HCT116 (cell line): ENCODE data around the gene NAALADL2. TPM values are rescaled to one million over a fixed set of nuclear protein-coding genes. Genes with fewer than 3 reads are reported as not detected.

ENCODE experiments used
- ATAC-seq: fragments of 200-7000 bp; cut with Tn5 transposase; 2 replicates; pipeline ENCODE4 v1.9.1; 2020; ENCODE audit warnings: mild to moderate bottlenecking, moderate library complexity
- BruUV-seq: library from RNA; stranded (reverse); fragments of 400-500 nt; replicated peaks from 2 replicates; lab custom pipeline; 2021; lab: Mats Ljungman, UMichigan
- CTCF ChIA-PET: fragments of 300-600 bp; sonication (Branson Sonifier 250); formaldehyde crosslinking; loops from one replicate; lab custom pipeline; 2021; ENCODE audit warnings: antibody characterized with exemption; lab: Charles Lee
- POLR2A ChIA-PET: fragments of 300-600, 350-600 bp; sonication (Branson Sonifier 250); formaldehyde crosslinking; loops from one replicate; lab custom pipeline; 2021; ENCODE audit warnings: antibody characterized with exemption; lab: Charles Lee
- RAD21 ChIA-PET, 2 experiments: fragments of 300-600 bp; sonication (Branson Sonifier 250); formaldehyde crosslinking; loops; one replicate each; lab custom pipeline; 2023; ENCODE audit warnings: low total read pairs in 2 of 2; ENCODE audit not compliant: uncharacterized antibody in 2 of 2, unreplicated experiment in 2 of 2, low non-redundant PET in 1 of 2; lab: Charles Lee
- DNase-seq: peaks from one replicate; pipeline ENCODE4 v3.0.0-alpha.2; 2010; ENCODE audit warnings: low read depth, low spot score
- H2AFZ ChIP-seq: fragments of 200-600 bp; shearing (Covaris generic), sonication (generic); 2 replicates; pipeline ENCODE4 v1.6.1; 2017; ENCODE audit warnings: low read depth, mixed run types, mixed read lengths, antibody characterized with exemption, low read length; ENCODE audit not compliant: poor library complexity, severe bottlenecking
- H3K27ac ChIP-seq: 2 replicates; pipeline ENCODE4 v1.5.1; 2012; ENCODE audit warnings: low read depth, low read length
- H3K27me3 ChIP-seq: fragments of 200-600 bp; sonication (generic); 2 replicates; pipeline ENCODE4 v1.6.1; 2016; ENCODE audit warnings: mixed run types, low read length, mixed read lengths; ENCODE audit not compliant: insufficient read depth
- H3K36me3 ChIP-seq, 2 experiments: fragments of 200-500 bp in 1 of 2; fragments of 200-600 bp in 1 of 2; sonication (Bioruptor generic) in 1 of 2; sonication (generic) in 1 of 2; 2 replicates each; pipeline versions ENCODE4 v1.5.1 to v1.6.1; 2014 to 2016; ENCODE audit warnings: low read length in 2 of 2, inconsistent platforms in 1 of 2, mixed read lengths in 1 of 2, mixed run types in 1 of 2; ENCODE audit not compliant: insufficient read depth in 2 of 2, control insufficient read depth in 1 of 2
- H3K4me1 ChIP-seq, 2 experiments: fragments of 200-600 bp in 1 of 2; sonication (generic) in 1 of 2; 2 replicates each; pipeline versions ENCODE4 v1.5.1 to v1.6.1; 2012 to 2017; ENCODE audit warnings: low read length in 2 of 2, inconsistent platforms in 1 of 2, mild to moderate bottlenecking in 1 of 2, mixed read lengths in 1 of 2, mixed run types in 1 of 2, moderate library complexity in 1 of 2; ENCODE audit not compliant: insufficient read depth in 2 of 2, control insufficient read depth in 1 of 2
- H3K4me2 ChIP-seq: fragments of 200-600 bp; sonication (generic); 2 replicates; pipeline ENCODE4 v1.6.1; 2017; ENCODE audit warnings: mixed run types, low read length, mixed read lengths
- H3K4me3 ChIP-seq, 2 experiments: fragments of 200-600 bp in 1 of 2; sonication (generic) in 1 of 2; replicated peaks in 1 of 2; 2 replicates each; pipeline ENCODE4 v1.5.1; 2011 to 2016; ENCODE audit warnings: low read length in 2 of 2, control low read depth in 1 of 2, low read depth in 1 of 2, mild to moderate bottlenecking in 1 of 2, mixed read lengths in 1 of 2, mixed run types in 1 of 2
- H3K79me2 ChIP-seq: fragments of 200-600 bp; sonication (generic); 2 replicates; pipeline ENCODE4 v1.6.1; 2017; ENCODE audit warnings: mild to moderate bottlenecking, mixed run types, low read length, moderate library complexity, mixed read lengths; ENCODE audit not compliant: insufficient read depth
- H3K9ac ChIP-seq: fragments of 200-600 bp; sonication (generic); 2 replicates; pipeline ENCODE4 v1.6.1; 2016; ENCODE audit warnings: low read length, mixed read lengths
- H3K9me2 ChIP-seq: fragments of 200-600 bp; sonication (generic), shearing (Covaris generic); 2 replicates; pipeline ENCODE4 v1.6.1; 2017; ENCODE audit warnings: mixed run types, mild to moderate bottlenecking, moderate library complexity; ENCODE audit not compliant: insufficient read depth
- H3K9me3 ChIP-seq, 2 experiments: fragments of 200-500 bp in 1 of 2; fragments of 200-600 bp in 1 of 2; sonication (Bioruptor generic) in 1 of 2; sonication (generic) in 1 of 2; 2 replicates each; pipeline ENCODE4 v1.6.1; 2014 to 2017; ENCODE audit warnings: low read length in 2 of 2, mixed read lengths in 2 of 2, inconsistent platforms in 1 of 2, low read depth in 1 of 2, mild to moderate bottlenecking in 1 of 2, mixed run types in 1 of 2, moderate library complexity in 1 of 2; ENCODE audit not compliant: control insufficient read depth in 1 of 2, insufficient read depth in 1 of 2
- H4K20me1 ChIP-seq: fragments of 200-600 bp; sonication (generic), shearing (Covaris generic); 2 replicates; pipeline ENCODE4 v1.6.1; 2017; ENCODE audit warnings: mixed run types, mild to moderate bottlenecking, moderate library complexity; ENCODE audit not compliant: insufficient read depth
- CBX3 ChIP-seq: IDR thresholded peaks from 2 replicates; pipeline ENCODE4 v1.6.1; 2012; ENCODE audit warnings: low read depth
- CEBPB ChIP-seq: IDR thresholded peaks from 2 replicates; pipeline ENCODE4 v1.6.1; 2012; ENCODE audit warnings: low read depth
- EGR1 ChIP-seq: IDR thresholded peaks from 2 replicates; pipeline ENCODE4 v1.6.1; 2012; ENCODE audit warnings: low read depth
- ELF1 ChIP-seq: IDR thresholded peaks from 2 replicates; pipeline ENCODE4 v1.6.1; 2012; ENCODE audit warnings: low read depth, borderline replicate concordance
- EZH2phosphoT487 ChIP-seq: fragments of 200-600 bp; IDR thresholded peaks from 2 replicates; pipeline ENCODE4 v1.6.1; 2018; ENCODE audit warnings: antibody characterized with exemption, borderline replicate concordance
- POLR2A ChIP-seq: IDR thresholded peaks from 2 replicates; pipeline ENCODE4 v1.7.0; 2011; ENCODE audit warnings: borderline replicate concordance; ENCODE audit not compliant: insufficient read depth, insufficient read length; ENCODE audit errors: extremely low read depth
- POLR2AphosphoS5 ChIP-seq: IDR thresholded peaks from 2 replicates; pipeline ENCODE4 v1.6.1; 2011; ENCODE audit warnings: mild to moderate bottlenecking, low read depth, low read length, moderate library complexity
- RAD21 ChIP-seq: IDR thresholded peaks from 2 replicates; pipeline ENCODE4 v1.6.1; 2012; ENCODE audit warnings: low read depth, mild to moderate bottlenecking
- REST ChIP-seq: IDR thresholded peaks from 2 replicates; pipeline ENCODE4 v1.6.1; 2012; ENCODE audit warnings: low read depth
- SIN3A ChIP-seq: IDR thresholded peaks from 2 replicates; pipeline ENCODE4 v1.6.1; 2012; ENCODE audit warnings: low read depth
- SP1 ChIP-seq: IDR thresholded peaks from 2 replicates; pipeline ENCODE4 v1.6.1; 2012; ENCODE audit warnings: low read depth
- TCF7L2 ChIP-seq: IDR thresholded peaks from 2 replicates; pipeline ENCODE4 v1.7.0; 2011; ENCODE audit warnings: borderline replicate concordance, inconsistent platforms; ENCODE audit not compliant: insufficient read depth, insufficient read length; ENCODE audit errors: extremely low read depth
- YY1 ChIP-seq: IDR thresholded peaks from 2 replicates; pipeline ENCODE4 v1.6.1; 2011; ENCODE audit warnings: low read length, low read depth, moderate library complexity, mild to moderate bottlenecking; ENCODE audit not compliant: insufficient replicate concordance; ENCODE audit errors: extremely low read depth
- ZBTB33 ChIP-seq: IDR thresholded peaks from 2 replicates; pipeline ENCODE4 v1.6.1; 2011; ENCODE audit warnings: mild to moderate bottlenecking, low read length, moderate library complexity; ENCODE audit not compliant: insufficient replicate concordance; ENCODE audit errors: extremely low read depth
- ZFX ChIP-seq: fragments of 450-650 bp; IDR thresholded peaks from 2 replicates; pipeline ENCODE4 v1.6.1; 2017
- ZNF274 ChIP-seq: fragments of 200-500 bp; sonication (Bioruptor generic); IDR thresholded peaks from 2 replicates; pipeline ENCODE4 v1.6.1; 2014; ENCODE audit warnings: mild to moderate bottlenecking, low read depth, low read length, inconsistent platforms
- intact Hi-C: fragments of 100-400 bp; cut with micrococcal nuclease; formaldehyde crosslinking; loops from 2 replicates; pipeline ENCODE4 v1.10.0; 2022
- total RNA-seq: library from RNA; stranded (reverse); gene quantifications from one replicate; pipeline ENCODE4 v1.2.1, GENCODE V29; 2021; ENCODE audit not compliant: unreplicated experiment
- TF ChIP-seq, protein P1 (sequence below): IDR thresholded peaks from 2 replicates; pipeline ENCODE4 v1.6.1; 2012
- TF ChIP-seq, protein P2 (sequence below), 3 experiments: fragments of 200-600 bp in 1 of 3; sonication (generic) in 1 of 3; IDR thresholded peaks in 2 of 3; conservative IDR thresholded peaks in 1 of 3; 2 replicates each; pipeline ENCODE4 v1.5.1; 2012 to 2017; ENCODE audit warnings: low read depth in 2 of 3, low read length in 2 of 3, antibody characterized with exemption in 1 of 3, borderline replicate concordance in 1 of 3, control low read depth in 1 of 3, mild to moderate bottlenecking in 1 of 3, mixed read lengths in 1 of 3, mixed run types in 1 of 3, moderate library complexity in 1 of 3; ENCODE audit not compliant: insufficient read depth in 1 of 3
- TF ChIP-seq, protein P3 (sequence below): IDR thresholded peaks from 2 replicates; pipeline ENCODE4 v1.6.1; 2012

NAALADL2 gene
- total RNA-seq, 1 experiment from 2014 or later, result 2.9 TPM

DNA sequence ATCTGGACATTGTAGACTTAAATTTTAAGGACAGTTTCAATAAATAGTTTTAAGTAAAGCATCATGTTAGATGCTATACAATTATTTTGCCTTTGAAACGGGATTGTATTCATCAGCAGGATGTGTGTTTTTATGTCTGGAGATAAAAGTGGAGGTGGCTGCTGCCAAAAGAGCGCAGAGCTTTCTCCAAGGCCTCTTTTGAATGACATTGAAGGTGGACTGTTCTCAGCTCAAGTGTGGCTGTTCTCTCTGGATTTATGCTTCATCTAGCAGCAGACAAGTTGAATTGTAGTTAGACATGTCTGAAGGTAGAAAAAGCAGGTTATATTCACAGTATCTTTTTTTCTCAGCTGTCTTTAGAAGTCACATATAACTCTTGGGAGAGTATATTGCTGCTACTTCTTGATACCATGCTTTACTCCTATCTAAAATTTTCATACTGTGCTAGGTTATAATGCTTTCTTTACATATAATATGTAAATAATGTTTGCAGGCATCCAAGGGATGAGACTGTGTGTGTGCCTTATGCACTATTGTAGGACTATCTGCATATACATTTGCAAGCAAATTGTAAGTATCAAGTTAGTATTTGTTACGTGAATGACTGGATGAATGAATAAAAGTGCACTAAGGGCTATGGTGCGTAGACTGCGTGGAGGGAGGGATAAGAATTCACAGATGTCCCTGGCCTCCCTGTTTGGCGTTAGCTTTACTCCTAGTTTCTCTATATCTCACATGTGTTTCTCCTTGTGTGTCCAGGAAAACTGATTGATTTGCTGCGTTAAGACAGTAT is 340.1 kb downstream of the NAALADL2 start:
- BruUV-seq, result no TSS peak
- Histone ChIP-seq H3K4me2 (no peak overlapping the region), H3K36me3 (no peaks in the 10 kb centered on the region; a peak in 1 of 4 replicates), H3K27ac (no peak overlapping the region), H3K79me2 (no peaks in the 10 kb centered on the region), H3K9me2 (no peaks in the 10 kb centered on the region), H3K4me3 (no peak overlapping the region), H3K9ac (no peak overlapping the region), H3K9me3 (no peaks in the 10 kb centered on the region), H3K4me1 (peaks cover 0 to 8% of the 10 kb centered on the region in 2 experiments; a peak in 2 of 4 replicates), H3K27me3 (no peaks in the 10 kb centered on the region), H4K20me1 (no peaks in the 10 kb centered on the region), H2AFZ (no peak overlapping the region)
- ChIA-PET CTCF (no interaction called here), POLR2A (no interaction called here), RAD21 (no interaction called here)
- intact Hi-C loops, result no loop called here
- TF ChIP-seq CEBPB (no peak), ZFX (no peak), CBX3 (no peak), POLR2AphosphoS5 (no peak), YY1 (no peak), POLR2A (no peak), ELF1 (no peak), EZH2phosphoT487 (no peak), RAD21 (no peak), TCF7L2 (no peak), ZBTB33 (no peak), REST (no peak), ZNF274 (no peak), SIN3A (no peak), SP1 (no peak), EGR1 (no peak)
- TF ChIP-seq, protein P1, sequence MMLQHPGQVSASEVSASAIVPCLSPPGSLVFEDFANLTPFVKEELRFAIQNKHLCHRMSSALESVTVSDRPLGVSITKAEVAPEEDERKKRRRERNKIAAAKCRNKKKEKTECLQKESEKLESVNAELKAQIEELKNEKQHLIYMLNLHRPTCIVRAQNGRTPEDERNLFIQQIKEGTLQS, result no peak
- TF ChIP-seq, protein P2, sequence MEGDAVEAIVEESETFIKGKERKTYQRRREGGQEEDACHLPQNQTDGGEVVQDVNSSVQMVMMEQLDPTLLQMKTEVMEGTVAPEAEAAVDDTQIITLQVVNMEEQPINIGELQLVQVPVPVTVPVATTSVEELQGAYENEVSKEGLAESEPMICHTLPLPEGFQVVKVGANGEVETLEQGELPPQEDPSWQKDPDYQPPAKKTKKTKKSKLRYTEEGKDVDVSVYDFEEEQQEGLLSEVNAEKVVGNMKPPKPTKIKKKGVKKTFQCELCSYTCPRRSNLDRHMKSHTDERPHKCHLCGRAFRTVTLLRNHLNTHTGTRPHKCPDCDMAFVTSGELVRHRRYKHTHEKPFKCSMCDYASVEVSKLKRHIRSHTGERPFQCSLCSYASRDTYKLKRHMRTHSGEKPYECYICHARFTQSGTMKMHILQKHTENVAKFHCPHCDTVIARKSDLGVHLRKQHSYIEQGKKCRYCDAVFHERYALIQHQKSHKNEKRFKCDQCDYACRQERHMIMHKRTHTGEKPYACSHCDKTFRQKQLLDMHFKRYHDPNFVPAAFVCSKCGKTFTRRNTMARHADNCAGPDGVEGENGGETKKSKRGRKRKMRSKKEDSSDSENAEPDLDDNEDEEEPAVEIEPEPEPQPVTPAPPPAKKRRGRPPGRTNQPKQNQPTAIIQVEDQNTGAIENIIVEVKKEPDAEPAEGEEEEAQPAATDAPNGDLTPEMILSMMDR (IDR thresholded peaks at IDR 0.05 in 2 of 3, conservative IDR thresholded peaks at IDR 0.05 in 1 of 3; ENCODE audit: borderline replicate concordance in 1 of 3, insufficient read depth in 1 of 3, low read depth in 2 of 3, low read length in 2 of 3), result no peak
- TF ChIP-seq, protein P3, sequence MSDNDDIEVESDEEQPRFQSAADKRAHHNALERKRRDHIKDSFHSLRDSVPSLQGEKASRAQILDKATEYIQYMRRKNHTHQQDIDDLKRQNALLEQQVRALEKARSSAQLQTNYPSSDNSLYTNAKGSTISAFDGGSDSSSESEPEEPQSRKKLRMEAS, result no peak
- no peak for ATAC-seq
- no peak for DNase-seq
